Measurements from ENCODE around the gene DVL1. TPM values are rescaled to one million over a fixed set of nuclear protein-coding genes. Genes with fewer than 3 reads are reported as not detected.

Gene DVL1
- total and polyA plus RNA-seq, 9 of the 15 experiments (the other 6 are each of a cell fraction or from before 2014, with no cell fraction given): 0.62 to 135 (median 24.3) TPM

GRCh38 chr1:1374929-1375662 lies 25.9 kb upstream of the DVL1 start, which contains the start of gene AURKAIP1 (continued):
- TF ChIP-seq EHMT2 (IDR thresholded peaks at IDR 0.05) (no peak), TCF3 (CRISPR knock-in tag; IDR thresholded peaks at IDR 0.05) (peak; percentile 66), CSDE1 (IDR thresholded peaks at IDR 0.05) (no peak; a peak in 1 of 4 replicates), ZBTB11 (CRISPR knock-in tag; IDR thresholded peaks at IDR 0.05) (peak; percentile 99 to 100 (median 99)), NCOA6 (IDR thresholded peaks at IDR 0.05) (no peak), NFE2 (IDR thresholded peaks at IDR 0.05; ENCODE audit: low read depth) (no peak; the same call in 1 of the 2 replicates), SP1 (CRISPR knock-in tag; IDR thresholded peaks at IDR 0.05) (peak; percentile 99), POLR3G (IDR thresholded peaks at IDR 0.05; ENCODE audit: extremely low read depth, insufficient read length, insufficient replicate concordance) (no peak), DIDO1 (tag; IDR thresholded peaks at IDR 0.05; ENCODE audit: low read depth) (peak; percentile 93), PCBP2 (IDR thresholded peaks at IDR 0.05; ENCODE audit: low read depth, low read length, poor library complexity, severe bottlenecking) (no peak), ZBTB2 (IDR thresholded peaks at IDR 0.05) (no peak), ZBTB7A (IDR thresholded peaks at IDR 0.05; ENCODE audit: borderline replicate concordance, control insufficient read depth, low read depth, low read length) (peak; percentile 89), TCFL5 (CRISPR knock-in tag; conservative IDR thresholded peaks at IDR 0.05) (no peak), ZBTB8A (IDR thresholded peaks at IDR 0.05; ENCODE audit: partially characterized antibody) (no peak), MECOM (CRISPR knock-in tag; IDR thresholded peaks at IDR 0.05) (no peak), E2F8 (IDR thresholded peaks at IDR 0.05; ENCODE audit: low read depth, partially characterized antibody) (peak; percentile 99), KLF6 (CRISPR knock-in tag; IDR thresholded peaks at IDR 0.05; ENCODE audit: borderline replicate concordance) (peak; percentile 85; the same call in 1 of the 2 replicates), NFXL1 (CRISPR knock-in tag; IDR thresholded peaks at IDR 0.05) (no peak), SMAD4 (CRISPR knock-in tag; conservative IDR thresholded peaks at IDR 0.05) (peak; percentile 81), PPARD (CRISPR knock-in tag; IDR thresholded peaks at IDR 0.05) (no peak)
